NCI-H187 (cell line): ENCODE measurements around the gene COL13A1.
A peak's percentile ranks its signal among the peaks of the same experiment; 100 is the strongest.

Experiments
- DNase-seq, 2 experiments: peaks; one replicate each; lab custom pipeline; 2025; lab: John Stamatoyannopoulos, UW

COL13A1 gene

GRCh38 chr10:69819716-69820506 is 18.2 kb downstream of the COL13A1 start:
- DNase-seq = no peak

GRCh38 chr10:69820817-69821216 is 19.1 kb downstream of the COL13A1 start:
- DNase-seq = no peak

GRCh38 chr10:69825604-69826003 is 23.9 kb downstream of the COL13A1 start:
- DNase-seq = no peak

GRCh38 chr10:69826094-69826493 is 24.4 kb downstream of the COL13A1 start:
- no peak for DNase-seq

- DNase-seq = no peak
These were observed 25.3 kb downstream of the COL13A1 start for GRCh38 chr10:69826789-69827554.

GRCh38 chr10:69828144-69828870 is 26.6 kb downstream of the COL13A1 start:
- peak in 1 of 2 experiments; percentile 19 for DNase-seq

- DNase-seq = no peak
These were observed 28.1 kb downstream of the COL13A1 start for GRCh38 chr10:69829775-69830174.

- no peak for DNase-seq
These were observed 29.6 kb downstream of the COL13A1 start for GRCh38 chr10:69831231-69831855.

GRCh38 chr10:69835233-69835632 is 33.5 kb downstream of the COL13A1 start:
- DNase-seq = no peak

GRCh38 chr10:69835875-69836730 is 34.4 kb downstream of the COL13A1 start:
- no peak for DNase-seq

GRCh38 chr10:69836731-69837030 is 35.0 kb downstream of the COL13A1 start:
- DNase-seq = no peak

GRCh38 chr10:69837261-69837660 is 35.6 kb downstream of the COL13A1 start:
- no peak for DNase-seq

GRCh38 chr10:69838418-69838817 is 36.7 kb downstream of the COL13A1 start:
- no peak for DNase-seq

- no peak for DNase-seq
These were observed 37.1 kb downstream of the COL13A1 start for GRCh38 chr10:69838853-69839252.

GRCh38 chr10:69839696-69840345 is 38.1 kb downstream of the COL13A1 start:
- no peak for DNase-seq

- no peak for DNase-seq
These were observed 39.1 kb downstream of the COL13A1 start for GRCh38 chr10:69840773-69841172.

- DNase-seq = no peak
These were observed 40.3 kb downstream of the COL13A1 start for GRCh38 chr10:69842020-69842419.

GRCh38 chr10:69842882-69843281 is 41.2 kb downstream of the COL13A1 start:
- no peak for DNase-seq

- DNase-seq = no peak
These were observed 42.2 kb downstream of the COL13A1 start for GRCh38 chr10:69843923-69844322.

- DNase-seq = peak; percentile 8 to 57
These were observed 43.0 kb downstream of the COL13A1 start for GRCh38 chr10:69844698-69845097.
